Heart left ventricle (tissue), 16 donors: Measurements from ENCODE around the gene EZH1. TPM values are rescaled to one million over a fixed set of nuclear protein-coding genes. Genes with fewer than 3 reads are reported as not detected.

Experiments
- ATAC-seq, 4 donors: fragments of 200-7000 bp; cut with Tn5 transposase; one replicate each; pipeline ENCODE4 v1.9.1; 2020 to 2022; ENCODE audit warnings: moderate library complexity in 4 of 4, mild to moderate bottlenecking in 3 of 4, moderate number of reproducible peaks in 1 of 4
- DNase-seq, 5 donors: peaks; one replicate each; pipeline ENCODE4 v3.0.0-alpha.2; 2020
- H3K27ac ChIP-seq, 12 donors: fragments of 200-600 bp; sonication (generic) in 4 of 12; one replicate each; pipeline versions ENCODE4 v1.5.0 to v1.8.0; 2016 to 2022; ENCODE audit warnings: mild to moderate bottlenecking in 2 of 12
- H3K27me3 ChIP-seq, 9 donors: fragments of 200-600 bp; sonication (generic) in 2 of 9; one replicate each; pipeline versions ENCODE4 v1.5.1 to v1.8.0; 2016 to 2022; ENCODE audit warnings: mild to moderate bottlenecking in 3 of 9
- H3K36me3 ChIP-seq, 9 donors: fragments of 200-600 bp; sonication (generic) in 2 of 9; one replicate each; pipeline versions ENCODE4 v1.5.0 to v1.8.0; 2018 to 2022; ENCODE audit warnings: mild to moderate bottlenecking in 2 of 9
- H3K4me1 ChIP-seq, 12 donors: fragments of 200-600 bp; sonication (generic) in 4 of 12; one replicate each; pipeline versions ENCODE4 v1.5.0 to v1.8.0; 2016 to 2022; ENCODE audit warnings: mild to moderate bottlenecking in 3 of 12
- H3K4me3 ChIP-seq, 12 donors: fragments of 200-600 bp; sonication (generic) in 4 of 12; one replicate each; pipeline versions ENCODE4 v1.5.0 to v1.8.0; 2017 to 2022; ENCODE audit warnings: mild to moderate bottlenecking in 9 of 12, moderate library complexity in 4 of 12
- H3K9me3 ChIP-seq, 12 donors: fragments of 200-600 bp; sonication (generic) in 4 of 12; one replicate each; pipeline versions ENCODE4 v1.5.0 to v1.8.0; 2016 to 2022; ENCODE audit warnings: mild to moderate bottlenecking in 1 of 12
- CTCF ChIP-seq, 12 donors: fragments of 200-600 bp; sonication (generic) in 4 of 12; IDR thresholded peaks; one replicate each; pipeline versions ENCODE4 v1.5.0 to v1.8.0; 2018 to 2022; ENCODE audit warnings: antibody characterized with exemption in 12 of 12, mild to moderate bottlenecking in 5 of 12
- POLR2A ChIP-seq, 2 donors: fragments of 450-650 bp; IDR thresholded peaks; one replicate each; pipeline ENCODE4 v1.6.1; 2017; ENCODE audit warnings: antibody characterized with exemption in 2 of 2, mild to moderate bottlenecking in 2 of 2, moderate library complexity in 2 of 2
- WGBS, 4 donors: extraction: QIAGEN DNeasy Blood & Tissue Kit in 2 of 4; methylation state at CpG; one replicate each; pipeline versions ENCODE4 v1.1.5 to v1.1.7; 2013 to 2018; 5-methylcytosine and 5-hydroxymethylcytosine counted together
- intact Hi-C, 10 donors: fragments of 100-400 bp; cut with DNase I; formaldehyde crosslinking; loops; one replicate each; pipeline versions ENCODE4 v1.11.1 to v1.14.2; 2022
- polyA plus RNA-seq, 2 donors: library from polyadenylated mRNA; stranded (reverse); fragments of 200-250 nt; gene quantifications; one replicate each; pipeline ENCODE4 v1.2.3, GENCODE V29; 2013
- total RNA-seq, 9 donors: library from RNA; depleted of rRNA in 2 of 9; stranded (reverse); fragments of >200 nt in 2 of 9; fragmentation: NEBNext Ultra II Directional in 3 of 9; extraction: Animal tissue kit (Norgen Biotek cat#: 25700) in 3 of 9; gene quantifications; one replicate each; pipeline versions ENCODE4 v1.1.0 to v1.2.4, GENCODE V29; 2016 to 2023
- donor health status: ischemic (EF 13 %, LVEDD 7.1; RV severe dilation, severe dysfunction).
- donor health status: healthy with polysubstance abuse.
- donor health status: DM: no; HTN: yes; CAD: no.
- donor health status: DM: no; HTN: no; CAD: no.
- donor health status: ischemic (EF 25% LVEDD 6.9; RV normal size, moderate dysfunction).
- donor health status: ischemic (EF 25% LVEDD 5.7; RV mildly dilated, moderate dysfunction).
- donor health status: healthy.
- donor health status: DM: yes; HTN: yes; CAD: no.
- donor health status: ischemic (EF 35%, LVEDD 5.7; RV mildly dilated, moderate dysfunction).
- donor health status: nonischemic (EF 11% LVEDD 7.7; RV severe dilation, severe dysfunction).
- donor health status: DM: yes; HTN: yes; CAD: no.
- donor health status: PGD.
- donor health status: ischemic (EF 29% LVEDD 5.4; RV normal size, mild dysfunction).
- donor health status: nonischemic (EF 23%, LVEDD 6.1; RV moderate dilation, normal function).

EZH1 gene
- total and polyA plus RNA-seq, 11 donors: 18.8 to 50.2 (median 40.7) TPM

- DNase-seq: no peak
- Histone ChIP-seq H3K27ac (no peak overlapping the region), H3K9me3 (no peaks in the 10 kb centered on the region), H3K4me1 (peaks cover 0 to 30% (median 12%) of the 10 kb centered on the region in 12 donors), H3K27me3 (peaks cover 26 to 87% (median 63%) of the 10 kb centered on the region in 9 donors), H3K36me3 (no peaks in the 10 kb centered on the region), H3K4me3 (no peak overlapping the region)
- no peak for ATAC-seq
- WGBS, 4 donors: 9 to 34% (median 16%) methylated on average over 40 to 52 of the region's 52 CpGs
- intact Hi-C loops: no loop called here
- TF ChIP-seq CTCF (IDR thresholded peaks at IDR 0.05) (no peak), POLR2A (IDR thresholded peaks at IDR 0.05) (no peak)
Measured at GRCh38 chr17:42784811-42785592, 40.2 kb upstream of the EZH1 start.

- DNase-seq (no peak), ATAC-seq (no peak)
- WGBS, 4 donors: 15 to 33% (median 20%) methylated on average over 19 to 25 of the region's 25 CpGs
- Histone ChIP-seq H3K36me3 (peaks cover 0 to 3% (median 2%) of the 10 kb centered on the region in 9 donors), H3K9me3 (no peaks in the 10 kb centered on the region), H3K27me3 (peaks cover 26 to 89% (median 63%) of the 10 kb centered on the region in 9 donors), H3K4me1 (peaks cover 0 to 32% (median 12%) of the 10 kb centered on the region in 12 donors), H3K27ac (no peak overlapping the region), H3K4me3 (no peak overlapping the region)
- intact Hi-C loops: no loop called here
- no peak for TF ChIP-seq CTCF (IDR thresholded peaks at IDR 0.05)
- no peak for TF ChIP-seq POLR2A (IDR thresholded peaks at IDR 0.05)
Measured at GRCh38 chr17:42784409-42784808, 39.6 kb upstream of the EZH1 start.

- WGBS, 4 donors: 10 to 30% (median 14%) methylated on average over 19 to 22 of the region's 22 CpGs
- no peak for TF ChIP-seq POLR2A (IDR thresholded peaks at IDR 0.05)
- TF ChIP-seq CTCF (IDR thresholded peaks at IDR 0.05): no peak
- H3K27me3 ChIP-seq: peaks cover 26 to 89% (median 63%) of the 10 kb centered on the region in 9 donors
Measured at GRCh38 chr17:42783791-42784138, 38.9 kb upstream of the EZH1 start.

GRCh38 chr17:42783062-42783790 is 38.4 kb upstream of the EZH1 start:
- Histone ChIP-seq H3K4me3 (no peak overlapping the region), H3K27ac (no peak overlapping the region), H3K9me3 (no peaks in the 10 kb centered on the region), H3K27me3 (peaks cover 26 to 84% (median 63%) of the 10 kb centered on the region in 9 donors), H3K36me3 (peaks cover 0 to 15% (median 14%) of the 10 kb centered on the region in 9 donors), H3K4me1 (peaks cover 0 to 32% (median 12%) of the 10 kb centered on the region in 12 donors)
- WGBS, 4 donors: 27 to 45% (median 29%) methylated on average over 9 of the region's 9 CpGs
- DNase-seq (no peak), ATAC-seq (no peak)
- TF ChIP-seq POLR2A (IDR thresholded peaks at IDR 0.05) (no peak), CTCF (IDR thresholded peaks at IDR 0.05) (no peak)
- intact Hi-C loops: no loop called here

More at GRCh38 chr17:42783791-42784138, 38.9 kb upstream of the EZH1 start:
- H3K4me3 ChIP-seq: no peak overlapping the region
- no peak overlapping the region for H3K27ac ChIP-seq
- DNase-seq (no peak), ATAC-seq (no peak)
- H3K36me3 ChIP-seq: peaks cover 0 to 10% (median 9%) of the 10 kb centered on the region in 9 donors
- H3K4me1 ChIP-seq: peaks cover 0 to 32% (median 12%) of the 10 kb centered on the region in 12 donors
- H3K9me3 ChIP-seq: no peaks in the 10 kb centered on the region
- intact Hi-C loops: no loop called here
